ENCODE data around the gene GJB5.

The GJB5 gene

DNA sequence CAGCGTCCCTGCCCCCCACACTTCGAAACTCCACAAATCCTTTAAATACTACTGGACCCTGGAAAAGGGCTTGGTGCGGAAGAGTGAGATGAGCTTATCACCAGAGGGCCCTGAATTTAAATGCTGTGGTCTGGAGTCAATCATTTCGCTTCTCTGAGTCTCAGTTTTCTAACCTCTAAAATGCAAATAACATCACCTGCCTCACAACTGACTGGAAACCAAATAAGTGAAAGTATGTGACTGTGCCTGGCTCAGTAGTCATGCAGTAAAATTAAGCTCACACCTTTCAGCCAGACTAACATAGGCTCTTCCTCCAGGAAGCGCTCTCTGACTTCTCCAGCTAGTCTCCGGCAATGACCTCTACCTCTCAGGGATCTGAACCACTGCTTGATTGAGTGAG, 42.1 kb downstream of the GJB5 start:
- DNase-seq: no peak

DNA sequence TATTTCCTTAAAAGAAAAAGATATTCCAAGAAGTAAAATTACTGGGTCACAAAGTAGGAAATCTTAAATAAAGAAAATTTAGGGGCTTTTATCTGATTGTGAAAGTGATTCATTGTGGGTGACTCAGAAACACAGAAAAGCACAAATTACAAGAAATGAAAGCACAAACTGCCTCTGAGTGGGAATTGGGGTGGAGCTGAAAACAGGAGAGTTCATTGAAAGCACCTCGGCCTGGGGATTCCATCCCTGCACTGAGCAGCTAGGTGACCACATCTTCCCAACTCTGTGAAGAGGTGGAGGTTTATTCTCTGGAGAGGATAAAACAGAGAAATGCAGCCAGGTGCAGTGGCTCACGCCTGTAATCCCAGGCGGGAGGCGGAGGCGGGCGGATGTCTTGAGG, 45.4 kb downstream of the GJB5 start:
- no peak for DNase-seq

DNA sequence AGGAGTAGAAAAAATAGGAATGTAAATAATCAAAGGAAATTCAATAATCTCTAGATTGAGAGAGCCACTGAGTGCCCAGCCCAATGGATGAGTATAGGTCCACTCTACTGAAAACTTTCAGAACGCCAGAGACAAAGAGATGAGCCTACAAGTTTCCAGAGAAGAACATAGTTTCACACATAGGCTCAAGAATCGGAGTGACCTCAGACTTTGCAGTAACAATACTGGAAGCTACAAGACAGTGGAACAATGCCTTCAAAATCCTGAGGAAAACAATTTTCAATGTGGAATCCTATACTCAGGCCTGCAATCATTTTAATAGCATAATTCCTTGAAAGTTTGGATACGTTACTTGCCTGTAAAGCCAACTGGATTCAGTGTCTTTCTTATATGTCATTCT, 48.9 kb downstream of the GJB5 start:
- DNase-seq: no peak

DNA sequence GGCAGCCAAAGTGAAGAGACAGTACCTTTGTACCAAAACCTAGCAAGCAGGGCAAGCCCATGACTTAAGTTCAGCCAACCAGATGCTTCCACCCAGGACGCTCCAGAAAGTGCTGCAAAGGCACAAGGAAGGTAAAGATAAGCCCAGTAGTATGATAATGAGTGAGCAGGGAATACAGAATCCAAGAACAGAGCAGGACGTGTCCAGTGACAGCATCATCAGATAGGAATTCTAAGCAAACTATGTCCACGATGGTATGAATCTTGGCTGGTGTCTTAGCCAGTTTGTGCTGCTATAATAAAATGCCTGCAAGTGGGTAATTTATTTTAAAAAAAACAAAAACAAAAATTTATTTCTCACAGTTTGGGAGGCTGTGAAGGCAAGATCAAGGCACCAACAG, 51.5 kb downstream of the GJB5 start:
- DNase-seq: no peak

All from T-helper 1 cell (primary cell).